ENCODE measurements around the gene MAGI3. TPM values are rescaled to one million over a fixed set of nuclear protein-coding genes. Genes with fewer than 3 reads are reported as not detected.
"Not testable (repeated sequence)": the region's sequence is repeated elsewhere in the genome, so short reads cannot be mapped to it uniquely, and the experiment has no call there.

Gene MAGI3
- total RNA-seq, 2 experiments from 2014 or later = 12.6 to 14.0 TPM

GRCh38 chr1:113478427-113479195 is 88.3 kb downstream of the MAGI3 start:
- H3K27ac Mint-ChIP-seq; H3K27me3 Mint-ChIP-seq; H3K4me1 Mint-ChIP-seq; H3K4me3 Mint-ChIP-seq; POLR2A ChIA-PET; H3K36me3 Mint-ChIP-seq (ENCODE audit: low read depth); CTCF ChIA-PET; DNase-seq: not testable (repeated sequence)
- peaks cover 42% of the 10 kb centered on the region for H3K9me3 Mint-ChIP-seq

- Mint-ChIP-seq H3K9me3 (peaks cover 40% of the 10 kb centered on the region), H3K4me3 (no peak overlapping the region), H3K27me3 (no peaks in the 10 kb centered on the region), H3K36me3 (ENCODE audit: low read depth) (peaks cover 8% of the 10 kb centered on the region), H3K27ac (no peak overlapping the region), H3K4me1 (no peaks in the 10 kb centered on the region)
- POLR2A ChIA-PET = no interaction called here
- CTCF ChIA-PET = no interaction called here
- DNase-seq = no peak
These were observed 89.7 kb downstream of the MAGI3 start for GRCh38 chr1:113479713-113480676.

GRCh38 chr1:113485131-113485530 is 94.8 kb downstream of the MAGI3 start:
- H3K4me1 Mint-ChIP-seq; H3K4me3 Mint-ChIP-seq; H3K27me3 Mint-ChIP-seq; POLR2A ChIA-PET; H3K36me3 Mint-ChIP-seq (ENCODE audit: low read depth); DNase-seq; CTCF ChIA-PET; H3K27ac Mint-ChIP-seq: not testable (repeated sequence)
- peaks cover 41% of the 10 kb centered on the region for H3K9me3 Mint-ChIP-seq

GRCh38 chr1:113488576-113489177 is 98.4 kb downstream of the MAGI3 start:
- CTCF ChIA-PET = no interaction called here
- DNase-seq = no peak
- H3K4me3 Mint-ChIP-seq = no peak overlapping the region
- H3K4me1 Mint-ChIP-seq = peaks cover 4% of the 10 kb centered on the region
- POLR2A ChIA-PET = no interaction called here
- peaks cover 6% of the 10 kb centered on the region for H3K36me3 Mint-ChIP-seq (ENCODE audit: low read depth)
- peaks cover 44% of the 10 kb centered on the region for H3K9me3 Mint-ChIP-seq
- H3K27me3 Mint-ChIP-seq = no peaks in the 10 kb centered on the region
- no peak overlapping the region for H3K27ac Mint-ChIP-seq

GRCh38 chr1:113490384-113490783 is 100.1 kb downstream of the MAGI3 start:
- Mint-ChIP-seq H3K27ac (no peak overlapping the region), H3K9me3 (peaks cover 42% of the 10 kb centered on the region), H3K4me3 (no peak overlapping the region), H3K27me3 (peaks cover 4% of the 10 kb centered on the region), H3K36me3 (ENCODE audit: low read depth) (peaks cover 5% of the 10 kb centered on the region), H3K4me1 (peaks cover 3% of the 10 kb centered on the region)
- DNase-seq = no peak
- ChIA-PET CTCF (no interaction called here), POLR2A (no interaction called here)

GRCh38 chr1:113493533-113493932 is 103.2 kb downstream of the MAGI3 start:
- no peak for DNase-seq
- ChIA-PET CTCF (no interaction called here), POLR2A (no interaction called here)
- peaks cover 3% of the 10 kb centered on the region for H3K36me3 Mint-ChIP-seq (ENCODE audit: low read depth)
- no peaks in the 10 kb centered on the region for H3K4me1 Mint-ChIP-seq
- H3K9me3 Mint-ChIP-seq = peaks cover 38% of the 10 kb centered on the region
- no peak overlapping the region for H3K4me3 Mint-ChIP-seq
- no peak overlapping the region for H3K27ac Mint-ChIP-seq
- H3K27me3 Mint-ChIP-seq = peaks cover 4% of the 10 kb centered on the region

GRCh38 chr1:113505357-113505756 is 115.0 kb downstream of the MAGI3 start:
- no peaks in the 10 kb centered on the region for H3K27me3 Mint-ChIP-seq
- CTCF ChIA-PET = no interaction called here
- POLR2A ChIA-PET = no interaction called here
- H3K36me3 Mint-ChIP-seq (ENCODE audit: low read depth) = no peaks in the 10 kb centered on the region
- peaks cover 1% of the 10 kb centered on the region for H3K9me3 Mint-ChIP-seq
- H3K27ac Mint-ChIP-seq = no peak overlapping the region
- H3K4me1 Mint-ChIP-seq = no peaks in the 10 kb centered on the region
- DNase-seq = no peak
- H3K4me3 Mint-ChIP-seq = no peak overlapping the region

- CTCF ChIA-PET = no interaction called here
- DNase-seq = no peak
- H3K9me3 Mint-ChIP-seq = peaks cover 9% of the 10 kb centered on the region
- H3K4me3 Mint-ChIP-seq = no peak overlapping the region
- no peaks in the 10 kb centered on the region for H3K36me3 Mint-ChIP-seq (ENCODE audit: low read depth)
- no peak overlapping the region for H3K27ac Mint-ChIP-seq
- POLR2A ChIA-PET = no interaction called here
- no peaks in the 10 kb centered on the region for H3K27me3 Mint-ChIP-seq
- H3K4me1 Mint-ChIP-seq = no peaks in the 10 kb centered on the region
These were observed 117.4 kb downstream of the MAGI3 start for GRCh38 chr1:113507552-113508214.

- no peak overlapping the region for H3K4me3 Mint-ChIP-seq
- POLR2A ChIA-PET = no interaction called here
- DNase-seq = no peak
These were observed 118.2 kb downstream of the MAGI3 start for GRCh38 chr1:113508364-113509164.

GRCh38 chr1:113509766-113510165 is 119.5 kb downstream of the MAGI3 start:
- H3K9me3 Mint-ChIP-seq = peaks cover 11% of the 10 kb centered on the region
- H3K36me3 Mint-ChIP-seq (ENCODE audit: low read depth); H3K27ac Mint-ChIP-seq; H3K4me3 Mint-ChIP-seq; H3K27me3 Mint-ChIP-seq; H3K4me1 Mint-ChIP-seq; CTCF ChIA-PET; DNase-seq; POLR2A ChIA-PET: not testable (repeated sequence)

More at GRCh38 chr1:113508364-113509164, 118.2 kb downstream of the MAGI3 start:
- Mint-ChIP-seq H3K27me3 (no peaks in the 10 kb centered on the region), H3K36me3 (ENCODE audit: low read depth) (no peaks in the 10 kb centered on the region), H3K9me3 (peaks cover 11% of the 10 kb centered on the region), H3K4me1 (no peaks in the 10 kb centered on the region), H3K27ac (no peak overlapping the region)
- CTCF ChIA-PET = no interaction called here

- no peak for DNase-seq
- Mint-ChIP-seq H3K9me3 (peaks cover 11% of the 10 kb centered on the region), H3K27ac (no peak overlapping the region), H3K4me3 (no peak overlapping the region), H3K36me3 (ENCODE audit: low read depth) (no peaks in the 10 kb centered on the region), H3K4me1 (no peaks in the 10 kb centered on the region), H3K27me3 (no peaks in the 10 kb centered on the region)
- CTCF ChIA-PET = no interaction called here
- POLR2A ChIA-PET = no interaction called here
These were observed 121.0 kb downstream of the MAGI3 start for GRCh38 chr1:113511269-113511668.

GRCh38 chr1:113515498-113515897 is 125.2 kb downstream of the MAGI3 start:
- H3K4me3 Mint-ChIP-seq = no peak overlapping the region
- ChIA-PET CTCF (no interaction called here), POLR2A (no interaction called here)
- no peaks in the 10 kb centered on the region for H3K36me3 Mint-ChIP-seq (ENCODE audit: low read depth)
- peaks cover 5% of the 10 kb centered on the region for H3K4me1 Mint-ChIP-seq
- H3K27me3 Mint-ChIP-seq = no peaks in the 10 kb centered on the region
- H3K27ac Mint-ChIP-seq = no peak overlapping the region
- DNase-seq = no peak
- H3K9me3 Mint-ChIP-seq = peaks cover 8% of the 10 kb centered on the region
